GM10266 (cell line): ENCODE data around the gene HSPB1.

Experiments
- DNase-seq: peaks from one replicate; pipeline ENCODE4 v3.0.0; 2012; ENCODE audit errors: extremely low spot score
- TF ChIP-seq, protein P1 (sequence below): IDR thresholded peaks from 2 replicates; pipeline ENCODE4 v1.5.1; 2012; ENCODE audit warnings: mild to moderate bottlenecking, low read depth; ENCODE audit not compliant: control insufficient read depth, insufficient read depth; ENCODE audit errors: missing control alignments

HSPB1 gene

DNA sequence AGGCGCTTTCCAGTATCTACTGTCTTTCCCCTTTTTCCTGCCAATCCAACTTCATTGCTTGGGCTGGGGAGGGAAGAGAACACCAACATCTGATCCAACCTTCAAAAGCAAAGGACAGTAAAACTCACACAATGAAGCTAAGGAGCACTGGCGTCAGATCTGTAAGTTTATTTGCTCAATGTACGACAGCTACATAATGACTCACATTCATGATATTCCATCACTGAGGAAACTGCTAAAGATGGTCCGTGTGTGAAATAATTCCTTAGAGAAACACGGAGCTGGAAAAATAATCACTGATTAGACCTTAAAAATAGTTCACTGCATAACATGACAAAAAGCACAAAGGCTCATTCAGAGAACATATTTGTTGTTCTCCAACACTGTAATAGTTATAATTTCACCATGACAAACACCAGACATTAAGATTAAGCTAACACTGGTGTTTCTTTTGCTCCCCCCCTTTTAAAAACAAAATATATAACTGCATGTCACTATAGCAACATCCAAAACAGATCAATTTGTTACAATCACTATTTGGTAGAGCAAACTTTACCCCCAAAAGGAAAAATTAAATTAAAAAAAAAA lies 24.3 kb downstream of the HSPB1 start:
- TF ChIP-seq, protein P1, sequence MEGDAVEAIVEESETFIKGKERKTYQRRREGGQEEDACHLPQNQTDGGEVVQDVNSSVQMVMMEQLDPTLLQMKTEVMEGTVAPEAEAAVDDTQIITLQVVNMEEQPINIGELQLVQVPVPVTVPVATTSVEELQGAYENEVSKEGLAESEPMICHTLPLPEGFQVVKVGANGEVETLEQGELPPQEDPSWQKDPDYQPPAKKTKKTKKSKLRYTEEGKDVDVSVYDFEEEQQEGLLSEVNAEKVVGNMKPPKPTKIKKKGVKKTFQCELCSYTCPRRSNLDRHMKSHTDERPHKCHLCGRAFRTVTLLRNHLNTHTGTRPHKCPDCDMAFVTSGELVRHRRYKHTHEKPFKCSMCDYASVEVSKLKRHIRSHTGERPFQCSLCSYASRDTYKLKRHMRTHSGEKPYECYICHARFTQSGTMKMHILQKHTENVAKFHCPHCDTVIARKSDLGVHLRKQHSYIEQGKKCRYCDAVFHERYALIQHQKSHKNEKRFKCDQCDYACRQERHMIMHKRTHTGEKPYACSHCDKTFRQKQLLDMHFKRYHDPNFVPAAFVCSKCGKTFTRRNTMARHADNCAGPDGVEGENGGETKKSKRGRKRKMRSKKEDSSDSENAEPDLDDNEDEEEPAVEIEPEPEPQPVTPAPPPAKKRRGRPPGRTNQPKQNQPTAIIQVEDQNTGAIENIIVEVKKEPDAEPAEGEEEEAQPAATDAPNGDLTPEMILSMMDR, result no peak
- no peak for DNase-seq

DNA sequence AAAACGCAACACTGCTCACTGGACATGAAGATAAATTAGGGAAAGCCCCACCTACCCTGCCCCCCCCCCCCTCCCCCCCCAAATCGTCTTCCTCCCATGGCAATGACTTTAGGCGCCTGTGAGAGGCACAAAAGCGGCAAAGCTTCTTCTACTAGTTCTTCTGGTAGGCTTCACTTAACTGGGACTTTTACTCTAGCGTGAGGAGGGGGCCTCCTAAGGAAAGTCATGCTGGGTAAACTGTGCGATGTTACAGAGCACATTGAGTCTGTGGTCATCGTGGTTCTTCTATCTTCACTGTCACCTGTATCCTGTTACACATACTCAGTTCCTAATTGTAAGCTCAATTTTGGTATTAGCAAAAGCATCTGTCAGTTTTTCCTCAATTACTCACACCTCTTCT lies 25.1 kb downstream of the HSPB1 start:
- DNase-seq, result no peak
- TF ChIP-seq, protein P1, result no peak

DNA sequence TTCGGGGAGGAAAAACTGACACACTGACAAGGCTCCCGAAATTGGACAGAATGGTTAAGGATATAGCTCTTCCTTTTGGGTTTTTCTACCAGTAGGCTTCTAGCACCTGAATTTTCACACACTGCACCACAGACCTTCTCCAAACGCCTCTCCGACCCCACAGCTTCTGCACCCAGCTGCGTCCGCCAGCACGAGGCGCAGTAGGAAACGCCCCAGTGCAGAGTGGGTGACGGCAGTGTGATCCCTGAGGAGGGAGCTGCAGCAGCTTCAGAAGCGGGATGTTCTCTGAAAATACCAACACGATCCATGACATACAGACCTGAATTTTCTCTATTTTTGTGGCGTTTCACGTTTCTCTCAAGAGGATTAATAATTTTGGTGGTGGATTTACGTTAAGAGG lies 25.9 kb downstream of the HSPB1 start:
- no peak for DNase-seq
- TF ChIP-seq, protein P1, result no peak

DNA sequence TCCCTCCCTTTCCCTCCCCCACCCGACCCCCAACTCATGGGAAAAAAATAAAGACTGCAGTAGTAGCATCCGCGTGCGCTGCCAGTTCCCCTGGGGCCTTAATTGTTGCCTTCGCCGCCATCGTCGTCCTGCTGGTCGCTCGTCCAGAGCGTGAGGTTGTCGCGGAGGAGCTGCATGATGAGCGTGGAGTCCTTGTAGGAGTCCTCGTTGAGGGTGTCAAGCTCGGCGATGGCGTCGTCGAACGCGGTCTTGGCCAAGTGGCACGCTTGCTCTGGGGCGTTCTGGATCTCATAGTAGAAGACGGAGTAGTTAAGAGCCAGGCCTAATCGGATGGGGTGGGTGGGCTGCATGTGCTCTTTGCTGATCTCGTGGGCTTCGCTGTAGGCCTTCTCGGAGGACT lies 27.0 kb downstream of the HSPB1 start:
- TF ChIP-seq, protein P1, result no peak
- DNase-seq, result no peak

DNA sequence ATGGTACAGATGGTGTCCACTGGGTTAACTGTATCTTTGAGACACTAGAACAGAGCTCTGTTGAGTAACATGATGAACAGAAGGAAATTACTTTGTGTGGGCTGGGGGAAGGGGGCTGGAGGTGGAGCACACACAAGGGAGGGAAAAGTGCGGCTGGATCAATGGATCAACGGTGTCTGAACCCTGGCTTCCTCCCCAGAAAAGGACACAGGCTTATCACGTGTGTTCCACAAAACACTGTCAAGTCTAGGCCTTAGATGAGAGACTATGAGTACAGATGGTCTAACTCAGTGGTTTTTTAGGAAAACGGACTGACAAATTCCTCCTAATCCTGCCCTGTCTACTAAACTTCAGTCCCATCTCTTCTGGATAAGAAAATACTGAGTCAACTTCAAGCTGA lies 27.8 kb downstream of the HSPB1 start:
- TF ChIP-seq, protein P1, result no peak
- DNase-seq, result no peak

DNA sequence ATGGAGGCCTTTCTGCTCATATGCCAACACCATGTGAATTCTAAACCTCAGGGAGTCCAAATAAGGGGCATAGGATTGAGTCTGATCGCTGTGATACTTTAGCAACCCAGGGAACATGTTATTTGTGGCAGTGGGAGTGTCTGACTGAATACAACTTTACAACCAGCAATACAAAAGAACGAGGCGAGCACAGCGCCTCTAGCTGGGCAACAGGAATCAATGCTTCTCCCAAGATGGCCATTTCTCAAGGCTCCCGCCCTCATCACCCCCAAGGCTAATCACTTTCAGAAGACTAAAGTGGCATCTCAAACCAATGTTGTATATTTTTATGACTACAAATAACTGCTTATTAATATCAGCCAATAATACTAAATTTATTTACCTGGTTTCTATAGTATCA lies 28.2 kb downstream of the HSPB1 start:
- no peak for DNase-seq
- TF ChIP-seq, protein P1, result no peak

DNA sequence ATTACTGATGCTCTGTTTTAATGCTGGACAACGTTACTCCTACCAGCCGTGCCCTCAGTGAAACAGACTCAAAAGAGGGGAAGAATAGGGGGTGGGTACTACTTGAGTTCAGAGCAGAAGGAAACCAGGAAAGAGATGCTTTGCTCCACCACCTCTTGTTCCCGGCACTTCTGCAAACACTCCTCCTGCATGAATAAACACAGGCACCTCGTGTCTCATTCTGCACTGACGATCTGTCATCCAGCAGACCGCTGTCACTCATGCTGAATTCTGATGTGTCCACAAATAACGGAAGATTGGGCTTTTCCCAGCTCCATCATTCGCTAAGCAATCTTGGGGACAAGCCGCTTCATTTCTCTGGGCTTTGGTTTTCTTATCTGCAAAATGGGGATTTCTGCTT lies 29.6 kb downstream of the HSPB1 start:
- no peak for DNase-seq
- TF ChIP-seq, protein P1, result no peak
